Retina (tissue), 1 donor: ENCODE results near the gene ARSA.
"Not testable (repeated sequence)": the region's sequence is repeated elsewhere in the genome, so short reads cannot be mapped to it uniquely, and the experiment has no call there.

ENCODE experiments used
- DNase-seq: peaks from one replicate; pipeline ENCODE4 v3.0.0-alpha.2; 2016

Gene ARSA

GRCh38 chr22:50620593-50621355 lies 7.2 kb downstream of the ARSA start:
- peak; percentile 87 for DNase-seq

- not testable (repeated sequence) for DNase-seq
These were observed 13.7 kb downstream of the ARSA start for GRCh38 chr22:50614296-50614695.

GRCh38 chr22:50613291-50613981 lies 14.5 kb downstream of the ARSA start:
- DNase-seq = no peak

- no peak for DNase-seq
These were observed 15.3 kb downstream of the ARSA start for GRCh38 chr22:50612528-50613221.

- DNase-seq = no peak
These were observed 15.8 kb downstream of the ARSA start for GRCh38 chr22:50612168-50612527.

- no peak for DNase-seq
These were observed 16.5 kb downstream of the ARSA start for GRCh38 chr22:50611341-50612060.

- DNase-seq = no peak
These were observed 17.4 kb downstream of the ARSA start for GRCh38 chr22:50610581-50610980.

- DNase-seq = no peak
These were observed 17.9 kb downstream of the ARSA start for GRCh38 chr22:50610041-50610451.

GRCh38 chr22:50609599-50609998 lies 18.4 kb downstream of the ARSA start:
- DNase-seq = no peak

GRCh38 chr22:50608996-50609395 lies 19.0 kb downstream of the ARSA start:
- no peak for DNase-seq

- not testable (repeated sequence) for DNase-seq
These were observed 19.7 kb downstream of the ARSA start for GRCh38 chr22:50608058-50608840.

GRCh38 chr22:50607659-50608020 lies 20.3 kb downstream of the ARSA start:
- DNase-seq = no peak

GRCh38 chr22:50606946-50607658 lies 20.9 kb downstream of the ARSA start:
- no peak for DNase-seq

GRCh38 chr22:50606165-50606945 lies 21.6 kb downstream of the ARSA start:
- no peak for DNase-seq

GRCh38 chr22:50605613-50606074 lies 22.3 kb downstream of the ARSA start:
- DNase-seq = no peak

GRCh38 chr22:50605002-50605612 lies 22.8 kb downstream of the ARSA start:
- DNase-seq = no peak

GRCh38 chr22:50604256-50605001 lies 23.5 kb downstream of the ARSA start:
- no peak for DNase-seq

GRCh38 chr22:50603511-50604255 lies 24.3 kb downstream of the ARSA start:
- no peak for DNase-seq

GRCh38 chr22:50602338-50602700 lies 25.6 kb downstream of the ARSA start:
- DNase-seq = no peak
